ENCODE measurements around the gene MSX1.

DNA sequence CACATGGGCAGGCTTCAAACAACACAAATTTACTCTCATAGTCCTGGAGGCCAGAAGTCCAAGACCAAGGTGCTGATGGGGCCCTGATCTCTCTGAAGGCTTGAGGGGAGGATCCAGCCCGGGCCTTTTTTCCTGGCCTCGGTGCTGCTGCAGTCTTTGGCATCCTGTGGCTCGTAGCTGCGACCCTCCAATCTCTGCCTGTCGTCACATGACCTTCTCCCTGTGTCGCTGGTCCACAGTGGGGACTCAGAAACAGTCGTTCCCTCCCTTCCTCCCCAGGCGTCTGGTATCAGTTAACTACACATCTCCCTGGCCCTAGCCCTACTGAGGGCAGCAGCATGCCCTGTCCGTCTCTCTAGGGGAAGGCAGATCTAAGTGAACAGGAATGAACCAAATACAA lies 19.1 kb upstream of the MSX1 start:
- TF ChIP-seq POLR2A (IDR thresholded peaks at IDR 0.05), result no peak
- TF ChIP-seq, protein P1, sequence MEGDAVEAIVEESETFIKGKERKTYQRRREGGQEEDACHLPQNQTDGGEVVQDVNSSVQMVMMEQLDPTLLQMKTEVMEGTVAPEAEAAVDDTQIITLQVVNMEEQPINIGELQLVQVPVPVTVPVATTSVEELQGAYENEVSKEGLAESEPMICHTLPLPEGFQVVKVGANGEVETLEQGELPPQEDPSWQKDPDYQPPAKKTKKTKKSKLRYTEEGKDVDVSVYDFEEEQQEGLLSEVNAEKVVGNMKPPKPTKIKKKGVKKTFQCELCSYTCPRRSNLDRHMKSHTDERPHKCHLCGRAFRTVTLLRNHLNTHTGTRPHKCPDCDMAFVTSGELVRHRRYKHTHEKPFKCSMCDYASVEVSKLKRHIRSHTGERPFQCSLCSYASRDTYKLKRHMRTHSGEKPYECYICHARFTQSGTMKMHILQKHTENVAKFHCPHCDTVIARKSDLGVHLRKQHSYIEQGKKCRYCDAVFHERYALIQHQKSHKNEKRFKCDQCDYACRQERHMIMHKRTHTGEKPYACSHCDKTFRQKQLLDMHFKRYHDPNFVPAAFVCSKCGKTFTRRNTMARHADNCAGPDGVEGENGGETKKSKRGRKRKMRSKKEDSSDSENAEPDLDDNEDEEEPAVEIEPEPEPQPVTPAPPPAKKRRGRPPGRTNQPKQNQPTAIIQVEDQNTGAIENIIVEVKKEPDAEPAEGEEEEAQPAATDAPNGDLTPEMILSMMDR (IDR thresholded peaks at IDR 0.05), result no peak
